ENCODE measurements around the gene WWC2.

GRCh38 chr4:183213996-183214395 is 114.9 kb downstream of the WWC2 start:
- TF ChIP-seq CTCF (conservative IDR thresholded peaks at IDR 0.05 in 1 of 2, IDR thresholded peaks at IDR 0.05 in 1 of 2; ENCODE audit: extremely low read depth in 1 of 2, insufficient read depth in 1 of 2, low read depth in 1 of 2, low read length in 2 of 2) (no peak), EZH2 (IDR thresholded peaks at IDR 0.05; ENCODE audit: borderline replicate concordance, low read length) (no peak)

All from mammary epithelial cell (primary cell).